Endothelial cell of umbilical vein (primary cell): ENCODE data around the gene TNFRSF19.

Experiments used
- POLR2A ChIP-seq: IDR thresholded peaks from 2 replicates; pipeline ENCODE4 v1.6.1; 2012; ENCODE audit warnings: low read depth, mild to moderate bottlenecking, control low read depth, low read length
- POLR2AphosphoS5 ChIP-seq: IDR thresholded peaks from 2 replicates; pipeline ENCODE4 v1.6.1; 2012; ENCODE audit warnings: low read depth, mild to moderate bottlenecking, control low read depth, low read length, moderate library complexity; ENCODE audit not compliant: insufficient read depth

GRCh38 chr13:23628765-23629565, 58.8 kb downstream of the TNFRSF19 start:
- TF ChIP-seq POLR2A (no peak), POLR2AphosphoS5 (no peak)
